CD4-positive, alpha-beta memory T cell (primary cell): Measurements from ENCODE around the gene TSPAN31. TPM values are rescaled to one million over a fixed set of nuclear protein-coding genes. Genes with fewer than 3 reads are reported as not detected.

Source experiments
- CTCF ChIA-PET: fragments of 350-600 bp; sonication (Branson Sonifier 250); formaldehyde crosslinking; loops from one replicate; lab custom pipeline; 2021; ENCODE audit warnings: inconsistent platforms; ENCODE audit not compliant: partially characterized antibody; lab: Charles Lee
- POLR2A ChIA-PET: fragments of 350-600 bp; sonication (Branson Sonifier 250); formaldehyde crosslinking; loops from one replicate; lab custom pipeline; 2021; ENCODE audit not compliant: partially characterized antibody; lab: Charles Lee
- DNase-seq, 5 donors: peaks; one replicate each; pipeline versions ENCODE4 v3.0.0 to v3.0.0-alpha.2; 2020 to 2022; ENCODE audit warnings: mixed read lengths in 1 of 5
- H3K27ac ChIP-seq: one replicate; pipeline ENCODE4 v1.7.0; 2013; ENCODE audit warnings: low read depth, low read length
- H3K27me3 ChIP-seq: 2 replicates; pipeline ENCODE4 v1.7.0; 2013; ENCODE audit warnings: mild to moderate bottlenecking, low read length, moderate library complexity; ENCODE audit not compliant: insufficient read depth
- H3K36me3 ChIP-seq: 2 replicates; pipeline ENCODE4 v1.7.0; 2013; ENCODE audit warnings: mild to moderate bottlenecking, low read length, moderate library complexity; ENCODE audit not compliant: insufficient read depth
- H3K4me1 ChIP-seq: 2 replicates; pipeline ENCODE4 v1.7.0; 2013; ENCODE audit warnings: mild to moderate bottlenecking, low read length, moderate library complexity; ENCODE audit not compliant: insufficient read depth
- H3K4me3 ChIP-seq, 2 donors: one replicate each; pipeline ENCODE4 v1.7.0; 2013; ENCODE audit warnings: low read length in 2 of 2, mild to moderate bottlenecking in 1 of 2
- H3K9me3 ChIP-seq, 2 donors: one replicate each; pipeline ENCODE4 v1.7.0; 2013; ENCODE audit warnings: low read length in 2 of 2, control low read depth in 1 of 2; ENCODE audit not compliant: control insufficient read depth in 1 of 2
- H3K27ac Mint-ChIP-seq, 7 donors: one replicate each; pipeline ENCODE4 v1.8.0; 2020 to 2021; ENCODE audit warnings: mixed read lengths in 7 of 7, mild to moderate bottlenecking in 6 of 7, inconsistent platforms in 3 of 7, moderate library complexity in 3 of 7
- H3K27me3 Mint-ChIP-seq, 2 donors: one replicate each; pipeline ENCODE4 v1.8.0; 2020 to 2021; ENCODE audit warnings: mixed read lengths in 2 of 2
- H3K36me3 Mint-ChIP-seq, 2 donors: one replicate each; pipeline ENCODE4 v1.8.0; 2020 to 2021; ENCODE audit warnings: mixed read lengths in 2 of 2, inconsistent platforms in 1 of 2, mild to moderate bottlenecking in 1 of 2
- H3K4me1 Mint-ChIP-seq, 4 donors: one replicate each; pipeline ENCODE4 v1.8.0; 2020 to 2021; ENCODE audit warnings: mixed read lengths in 4 of 4, mild to moderate bottlenecking in 1 of 4
- H3K4me3 Mint-ChIP-seq, 8 donors: one replicate each; pipeline ENCODE4 v1.8.0; 2020 to 2021; ENCODE audit warnings: mixed read lengths in 8 of 8, mild to moderate bottlenecking in 7 of 8, moderate library complexity in 6 of 8, inconsistent platforms in 3 of 8
- H3K9me3 Mint-ChIP-seq, 8 donors: one replicate each; pipeline ENCODE4 v1.8.0; 2020 to 2021; ENCODE audit warnings: mixed read lengths in 8 of 8, mild to moderate bottlenecking in 5 of 8, inconsistent platforms in 3 of 8, moderate library complexity in 1 of 8
- intact Hi-C: fragments of 100-400 bp; cut with micrococcal nuclease; formaldehyde crosslinking; loops from one replicate; pipeline ENCODE4 v1.15.1; 2023
- polyA plus RNA-seq, 2 donors: library from polyadenylated mRNA; unstranded; fragments of 300-500 nt; fragmentation: Illumina TruSeq; gene quantifications; one replicate each; pipeline ENCODE4 v1.2.3, GENCODE V29; 2021
- total RNA-seq, 2 experiments: library from RNA; stranded (reverse); gene quantifications; one replicate each; pipeline ENCODE4 v1.2.3, GENCODE V29; 2021

Gene TSPAN31
- total and polyA plus RNA-seq, 4 experiments from 2014 or later, result 27.5 to 76.2 (median 34.0) TPM

GRCh38 chr12:57775563-57776246, 30.9 kb downstream of the TSPAN31 start:
- peak overlapping the region in 5 of 8 donors; percentile 0 to 27 (median 6) for H3K4me3 Mint-ChIP-seq
- H3K4me3 ChIP-seq, result no peak overlapping the region
- H3K9me3 ChIP-seq, result no peaks in the 10 kb centered on the region
- ChIA-PET CTCF (interaction anchor here (0.7 to 3.9 kb wide), 6 partner anchors 7 to 173 kb away, joined by 3 to 38 read pairs (median 6); partner anchors contain the start of gene TSFM), POLR2A (interaction anchor here (1.0 kb wide), 2 partner anchors 9 to 19 kb away, joined by 3 to 4 read pairs; partner anchors contain the start of gene CYP27B1)
- H3K27ac ChIP-seq, result no peak overlapping the region
- intact Hi-C loops, result no loop called here
- H3K9me3 Mint-ChIP-seq, result no peaks in the 10 kb centered on the region
- peaks cover 52% of the 10 kb centered on the region for H3K4me1 ChIP-seq
- H3K4me1 Mint-ChIP-seq, result peaks cover 29 to 54% (median 41%) of the 10 kb centered on the region in 4 donors
- DNase-seq, result no peak
- no peaks in the 10 kb centered on the region for H3K27me3 ChIP-seq
- H3K36me3 Mint-ChIP-seq, result peaks cover 9 to 14% of the 10 kb centered on the region in 2 donors
- H3K27ac Mint-ChIP-seq, result peak overlapping the region in 3 of 7 donors; percentile 3 to 77 (median 48)
- H3K27me3 Mint-ChIP-seq, result peaks cover 0 to 2% of the 10 kb centered on the region in 2 donors
- H3K36me3 ChIP-seq, result no peaks in the 10 kb centered on the region

DNA sequence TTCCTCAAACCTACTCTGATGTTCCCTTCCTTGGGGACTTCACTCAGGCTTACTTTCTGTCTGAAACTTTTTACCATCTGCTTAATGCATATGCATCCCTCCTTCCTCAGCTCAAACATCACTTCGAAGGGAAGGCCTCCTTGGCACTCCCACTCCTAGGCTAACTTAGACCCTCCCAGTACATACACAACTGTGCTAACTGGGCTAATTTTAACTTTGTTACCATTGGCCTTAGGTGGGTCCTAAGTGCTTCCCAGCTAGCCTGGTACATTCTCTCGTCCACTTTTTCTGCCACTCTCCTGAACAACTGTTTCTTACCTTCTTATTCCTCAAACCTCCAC, 31.4 kb downstream of the TSPAN31 start:
- Histone ChIP-seq H3K27me3 (no peaks in the 10 kb centered on the region), H3K4me1 (peaks cover 52% of the 10 kb centered on the region), H3K4me3 (no peak overlapping the region), H3K36me3 (no peaks in the 10 kb centered on the region), H3K27ac (no peak overlapping the region), H3K9me3 (no peaks in the 10 kb centered on the region)
- peak overlapping the region in 2 of 7 donors; percentile 37 to 51 for H3K27ac Mint-ChIP-seq
- POLR2A ChIA-PET, result interaction anchor here (1.0 kb wide), 1 partner anchor 10 kb away, joined by 4 read pairs; the partner anchor contains the start of gene CYP27B1
- CTCF ChIA-PET, result interaction anchor here (1.5 to 2.9 kb wide), 3 partner anchors 17 to 20 kb away, joined by 6 to 15 read pairs (median 10); no protein-coding TSS in a partner anchor
- H3K36me3 Mint-ChIP-seq, result peaks cover 9 to 14% of the 10 kb centered on the region in 2 donors
- peak overlapping the region in 2 of 8 donors; percentile 0 to 3 for H3K4me3 Mint-ChIP-seq
- DNase-seq, result no peak
- intact Hi-C loops, result no loop called here
- peaks cover 0 to 2% of the 10 kb centered on the region in 2 donors for H3K27me3 Mint-ChIP-seq
- peaks cover 29 to 59% (median 42%) of the 10 kb centered on the region in 4 donors for H3K4me1 Mint-ChIP-seq
- H3K9me3 Mint-ChIP-seq, result no peaks in the 10 kb centered on the region

GRCh38 chr12:57777367-57777766, 32.5 kb downstream of the TSPAN31 start:
- CTCF ChIA-PET, result interaction anchor here (0.7 to 1.5 kb wide), 2 partner anchors 18 to 21 kb away, joined by 3 to 6 read pairs; no protein-coding TSS in a partner anchor
- peaks cover 57% of the 10 kb centered on the region for H3K4me1 ChIP-seq
- POLR2A ChIA-PET, result no interaction called here
- H3K4me3 ChIP-seq, result no peak overlapping the region
- H3K27me3 Mint-ChIP-seq, result no peaks in the 10 kb centered on the region
- peaks cover 33 to 61% (median 45%) of the 10 kb centered on the region in 4 donors for H3K4me1 Mint-ChIP-seq
- H3K9me3 ChIP-seq, result no peaks in the 10 kb centered on the region
- peaks cover 6 to 9% of the 10 kb centered on the region in 2 donors for H3K36me3 Mint-ChIP-seq
- H3K27ac Mint-ChIP-seq, result peak overlapping the region in 1 of 7 donors; percentile 35
- H3K27ac ChIP-seq, result no peak overlapping the region
- H3K9me3 Mint-ChIP-seq, result no peaks in the 10 kb centered on the region
- intact Hi-C loops, result no loop called here
- H3K4me3 Mint-ChIP-seq, result no peak overlapping the region
- no peak for DNase-seq
- no peaks in the 10 kb centered on the region for H3K27me3 ChIP-seq
- H3K36me3 ChIP-seq, result no peaks in the 10 kb centered on the region

DNA sequence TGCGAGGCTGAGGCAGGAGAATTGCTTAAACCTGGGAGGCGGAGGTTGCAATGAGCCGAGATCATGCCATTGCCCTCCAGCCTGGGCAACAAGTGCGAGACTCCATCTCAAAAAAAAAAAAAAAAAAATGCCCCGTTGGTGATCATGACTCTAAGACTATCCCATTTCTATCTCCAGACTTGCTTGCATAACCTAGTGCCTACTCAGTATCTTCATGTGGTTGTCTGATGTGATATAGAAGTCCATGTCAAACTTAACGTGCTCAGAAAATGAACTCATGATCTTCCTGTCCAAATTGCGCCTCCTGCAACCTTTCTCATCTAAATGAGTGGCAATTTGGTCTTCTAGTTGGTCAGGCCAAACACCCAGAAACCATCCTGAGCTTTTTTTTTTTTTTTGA, 33.1 kb downstream of the TSPAN31 start:
- no peaks in the 10 kb centered on the region for H3K27me3 ChIP-seq
- peaks cover 9 to 10% of the 10 kb centered on the region in 2 donors for H3K36me3 Mint-ChIP-seq
- H3K27ac ChIP-seq, result no peak overlapping the region
- peaks cover 36 to 64% (median 48%) of the 10 kb centered on the region in 4 donors for H3K4me1 Mint-ChIP-seq
- intact Hi-C loops, result no loop called here
- peaks cover 0 to 4% (median 0%) of the 10 kb centered on the region in 8 donors for H3K9me3 Mint-ChIP-seq
- peaks cover 54% of the 10 kb centered on the region for H3K4me1 ChIP-seq
- no peaks in the 10 kb centered on the region for H3K27me3 Mint-ChIP-seq
- H3K27ac Mint-ChIP-seq, result peak overlapping the region in 4 of 7 donors; percentile 21 to 83 (median 40)
- H3K4me3 Mint-ChIP-seq, result peak overlapping the region in 2 of 8 donors; percentile 36 to 52
- no peaks in the 10 kb centered on the region for H3K9me3 ChIP-seq
- CTCF ChIA-PET, result interaction anchor here (1.2 to 7.8 kb wide), 6 partner anchors 12 to 128 kb away, joined by 3 to 64 read pairs (median 6); no protein-coding TSS in a partner anchor
- H3K36me3 ChIP-seq, result no peaks in the 10 kb centered on the region
- no peak for DNase-seq
- H3K4me3 ChIP-seq, result no peak overlapping the region
- POLR2A ChIA-PET, result interaction anchor here (1.3 kb wide), 1 partner anchor 21 kb away, joined by 3 read pairs; no protein-coding TSS in a partner anchor

DNA sequence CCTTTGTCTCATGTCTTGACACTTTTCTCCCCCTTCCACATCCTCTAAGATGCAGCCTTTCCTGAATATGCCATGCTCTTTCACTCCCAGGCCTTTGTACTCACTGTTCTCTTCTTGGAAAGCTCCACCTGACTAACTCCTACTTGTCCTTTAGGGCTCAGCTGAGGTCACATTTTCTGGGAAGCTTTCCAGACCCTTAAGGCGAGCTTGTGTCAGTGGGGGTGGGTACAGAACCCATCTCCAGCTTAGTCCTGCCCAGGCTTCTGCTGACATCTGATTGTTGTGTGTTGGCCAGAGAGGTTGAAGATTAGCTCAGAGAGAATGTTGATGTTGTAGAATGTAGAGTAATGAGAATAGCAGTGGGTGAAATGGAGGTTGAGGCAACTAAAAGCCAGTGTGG, 34.9 kb downstream of the TSPAN31 start:
- Mint-ChIP-seq H3K4me3 (peak overlapping the region in 4 of 8 donors; percentile 10 to 51 (median 27)), H3K4me1 (peaks cover 42 to 67% (median 54%) of the 10 kb centered on the region in 4 donors), H3K27me3 (no peaks in the 10 kb centered on the region), H3K9me3 (peaks cover 0 to 4% (median 0%) of the 10 kb centered on the region in 8 donors), H3K36me3 (peaks cover 9 to 17% of the 10 kb centered on the region in 2 donors), H3K27ac (peak overlapping the region; percentile 76 to 99 (median 91))
- Histone ChIP-seq H3K27ac (peak overlapping the region; percentile 52), H3K27me3 (no peaks in the 10 kb centered on the region), H3K36me3 (no peaks in the 10 kb centered on the region), H3K9me3 (no peaks in the 10 kb centered on the region), H3K4me1 (peaks cover 59% of the 10 kb centered on the region), H3K4me3 (no peak overlapping the region)
- ChIA-PET POLR2A (interaction anchor here (0.6 to 7.0 kb wide), 5 partner anchors 14 to 125 kb away, joined by 3 to 45 read pairs (median 12); partner anchors contain the start of genes CDK4, CYP27B1 and MARCHF9), CTCF (interaction anchor here (0.8 to 7.8 kb wide), 9 partner anchors 13 to 125 kb away, joined by 3 to 64 read pairs (median 6); partner anchors contain the start of genes AVIL and CYP27B1)
- DNase-seq, result no peak
- intact Hi-C loops, result no loop called here

GRCh38 chr12:57780284-57780897, 35.6 kb downstream of the TSPAN31 start:
- no peaks in the 10 kb centered on the region for H3K9me3 ChIP-seq
- Mint-ChIP-seq H3K9me3 (peaks cover 0 to 4% (median 0%) of the 10 kb centered on the region in 8 donors), H3K36me3 (peaks cover 9 to 17% of the 10 kb centered on the region in 2 donors), H3K4me1 (peaks cover 42 to 67% (median 54%) of the 10 kb centered on the region in 4 donors), H3K4me3 (peak overlapping the region in 6 of 8 donors; percentile 21 to 100 (median 76)), H3K27ac (peak overlapping the region; percentile 93 to 100 (median 99)), H3K27me3 (no peaks in the 10 kb centered on the region)
- ChIA-PET POLR2A (interaction anchor here (0.6 to 7.0 kb wide), 6 partner anchors 14 to 124 kb away, joined by 3 to 45 read pairs (median 10); partner anchors contain the start of genes CYP27B1, MARCHF9 and TSPAN31), CTCF (interaction anchor here (1.1 to 7.8 kb wide), 9 partner anchors 7 to 124 kb away, joined by 3 to 64 read pairs (median 17); partner anchors contain the start of genes CTDSP2, CYP27B1, EEF1AKMT3 and METTL1)
- H3K36me3 ChIP-seq, result peaks cover under 1% of the 10 kb centered on the region
- DNase-seq, result no peak
- no peak overlapping the region for H3K4me3 ChIP-seq
- intact Hi-C loops, result no loop called here
- peaks cover 59% of the 10 kb centered on the region for H3K4me1 ChIP-seq
- H3K27me3 ChIP-seq, result no peaks in the 10 kb centered on the region
- H3K27ac ChIP-seq, result peak overlapping the region; percentile 52
